Caki2 (cell line): ENCODE measurements around the gene WIZ. TPM values are rescaled to one million over a fixed set of nuclear protein-coding genes. Genes with fewer than 3 reads are reported as not detected.
"Not testable (repeated sequence)": the region's sequence is repeated elsewhere in the genome, so short reads cannot be mapped to it uniquely, and the experiment has no call there.

ENCODE experiments used
- DNase-seq: peaks from one replicate; pipeline ENCODE4 v3.0.0-alpha.2; 2015; ENCODE audit warnings: low read depth
- in situ Hi-C: cut with HindIII; loops from 2 replicates; pipeline ENCODE4 v1.10.0; 2016; ENCODE audit warnings: low sequenced_read_pairs, low pct_unique_long_range_greater_than_20kb, mixed read lengths
- total RNA-seq: library from RNA; depleted of rRNA; stranded (reverse); fragments of >200 nt; shearing (Covaris generic); gene quantifications from 2 replicates; pipeline ENCODE4 v1.2.3, GENCODE V29; 2014; ENCODE audit warnings: low replicate concordance

WIZ gene
- total RNA-seq, 1 experiment from 2014 or later: 11.5 TPM

GRCh38 chr19:15399635-15400034 lies 50.1 kb downstream of the WIZ start:
- DNase-seq: no peak
- in situ Hi-C loops: no loop called here

GRCh38 chr19:15399234-15399515 lies 50.6 kb downstream of the WIZ start:
- no peak for DNase-seq
- in situ Hi-C loops: no loop called here

GRCh38 chr19:15398501-15399233 lies 51.1 kb downstream of the WIZ start:
- in situ Hi-C loops: no loop called here
- DNase-seq: no peak

GRCh38 chr19:15397782-15398181 lies 52.0 kb downstream of the WIZ start:
- DNase-seq: no peak
- in situ Hi-C loops: no loop called here

GRCh38 chr19:15397236-15397635 lies 52.5 kb downstream of the WIZ start:
- in situ Hi-C loops: no loop called here
- DNase-seq: no peak

GRCh38 chr19:15396436-15396835 lies 53.3 kb downstream of the WIZ start:
- no peak for DNase-seq
- in situ Hi-C loops: no loop called here

- in situ Hi-C loops, DNase-seq: not testable (repeated sequence)
Observed at GRCh38 chr19:15395251-15395650, 54.5 kb downstream of the WIZ start.

- DNase-seq: no peak
- in situ Hi-C loops: no loop called here
Observed at GRCh38 chr19:15394426-15394825, 55.3 kb downstream of the WIZ start.

- in situ Hi-C loops: no loop called here
- no peak for DNase-seq
Observed at GRCh38 chr19:15393963-15394362, 55.8 kb downstream of the WIZ start.

GRCh38 chr19:15390814-15391213 lies 58.9 kb downstream of the WIZ start:
- DNase-seq: no peak
- in situ Hi-C loops: no loop called here

GRCh38 chr19:15381864-15382263 lies 67.9 kb downstream of the WIZ start:
- DNase-seq: no peak
- in situ Hi-C loops: no loop called here

GRCh38 chr19:15381429-15381828 lies 68.3 kb downstream of the WIZ start:
- DNase-seq: no peak
- in situ Hi-C loops: no loop called here

GRCh38 chr19:15379999-15380647 lies 69.6 kb downstream of the WIZ start:
- peak; percentile 94 for DNase-seq
- in situ Hi-C loops: no loop called here

- in situ Hi-C loops: no loop called here
- DNase-seq: peak; percentile 97
Observed at GRCh38 chr19:15379083-15379998, 70.4 kb downstream of the WIZ start, which contains the start of gene AKAP8. AKAP8 (minus strand) TSS chr19:15379787; CDS start chr19:15379731, 56 bp downstream.

- DNase-seq: peak; percentile 62
- in situ Hi-C loops: no loop called here
Observed at GRCh38 chr19:15378534-15379082, 71.1 kb downstream of the WIZ start.

GRCh38 chr19:15374796-15375440 lies 74.8 kb downstream of the WIZ start:
- no peak for DNase-seq
- in situ Hi-C loops: no loop called here

- DNase-seq: no peak
- in situ Hi-C loops: no loop called here
Observed at GRCh38 chr19:15374105-15374651, 75.6 kb downstream of the WIZ start.

- in situ Hi-C loops: no loop called here
- DNase-seq: no peak
Observed at GRCh38 chr19:15373644-15374043, 76.1 kb downstream of the WIZ start.
